ENCODE results near the gene EYA4.

EYA4 gene

DNA sequence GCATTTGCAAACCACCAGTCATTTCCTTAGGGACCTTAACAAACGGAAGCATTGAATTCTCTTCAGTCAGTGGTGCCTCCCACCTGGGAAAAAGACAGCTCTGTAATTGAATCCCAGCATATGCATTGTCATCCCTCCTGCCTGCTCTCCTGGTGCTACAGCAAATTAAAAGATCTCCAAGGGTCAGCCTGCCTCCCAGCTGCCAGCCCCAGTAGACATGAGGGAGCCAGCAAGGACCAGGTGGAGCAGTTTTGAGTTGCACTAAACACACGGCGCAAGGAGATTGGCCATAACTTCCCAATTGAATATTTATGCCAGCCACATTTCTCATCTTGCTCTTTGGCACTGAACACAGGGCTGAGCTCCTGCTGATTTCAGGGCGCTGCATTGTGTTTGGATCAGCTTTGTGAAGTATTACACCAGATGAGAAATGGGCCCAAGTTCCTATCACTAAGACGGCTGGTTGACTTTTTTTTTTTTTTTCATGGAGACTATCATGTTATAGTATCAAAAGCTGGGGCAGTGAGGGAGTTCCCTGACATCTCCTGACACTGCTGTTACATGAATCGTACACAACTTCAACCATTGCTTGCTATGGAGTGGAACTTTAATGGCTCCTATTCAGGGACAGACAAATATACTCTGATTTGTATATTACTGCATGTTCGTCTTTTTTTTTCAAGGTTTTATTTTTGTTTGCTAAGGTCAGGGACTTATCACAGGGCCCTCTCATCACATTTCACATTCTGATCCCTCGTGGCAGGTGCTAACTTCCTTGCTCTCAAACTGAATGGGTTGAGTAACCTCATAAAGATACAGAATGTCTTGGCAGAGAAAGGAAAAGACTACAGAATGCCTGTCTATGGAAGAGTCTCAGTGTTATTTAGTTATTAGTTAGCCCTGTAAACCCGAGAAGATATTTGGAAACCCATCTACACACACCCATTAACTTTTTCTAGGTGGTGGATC lies 191.1 kb downstream of the EYA4 start:
- Histone ChIP-seq H3K27ac (ENCODE audit: low read depth, low read length, poor library complexity, severe bottlenecking) (no peak overlapping the region), H2AFZ (ENCODE audit: low read length) (no peak overlapping the region), H3K4me1 (ENCODE audit: insufficient read depth, low read length, severe bottlenecking) (no peaks in the 10 kb centered on the region), H4K20me1 (ENCODE audit: insufficient read depth, low read length) (no peaks in the 10 kb centered on the region), H3K9me3 (ENCODE audit: low read length) (no peaks in the 10 kb centered on the region), H3K27me3 (ENCODE audit: insufficient read depth, low read length) (no peaks in the 10 kb centered on the region), H3K4me3 (ENCODE audit: low read depth, low read length, poor library complexity, severe bottlenecking) (no peak overlapping the region), H3K4me2 (ENCODE audit: low read length) (no peak overlapping the region), H3F3A (ENCODE audit: insufficient read depth, low read length) (no peaks in the 10 kb centered on the region), H3K36me3 (ENCODE audit: insufficient read depth, low read length) (no peaks in the 10 kb centered on the region), H3K9me2 (ENCODE audit: low read depth, low read length) (no peaks in the 10 kb centered on the region), H3K79me2 (ENCODE audit: insufficient read depth, low read length) (no peaks in the 10 kb centered on the region), H3K9ac (ENCODE audit: low read length) (no peak overlapping the region)
- no peak for TF ChIP-seq CTCF (IDR thresholded peaks at IDR 0.05; ENCODE audit: low read length)
- TF ChIP-seq EZH2 (IDR thresholded peaks at IDR 0.05; ENCODE audit: borderline replicate concordance, low read length) = no peak

DNA sequence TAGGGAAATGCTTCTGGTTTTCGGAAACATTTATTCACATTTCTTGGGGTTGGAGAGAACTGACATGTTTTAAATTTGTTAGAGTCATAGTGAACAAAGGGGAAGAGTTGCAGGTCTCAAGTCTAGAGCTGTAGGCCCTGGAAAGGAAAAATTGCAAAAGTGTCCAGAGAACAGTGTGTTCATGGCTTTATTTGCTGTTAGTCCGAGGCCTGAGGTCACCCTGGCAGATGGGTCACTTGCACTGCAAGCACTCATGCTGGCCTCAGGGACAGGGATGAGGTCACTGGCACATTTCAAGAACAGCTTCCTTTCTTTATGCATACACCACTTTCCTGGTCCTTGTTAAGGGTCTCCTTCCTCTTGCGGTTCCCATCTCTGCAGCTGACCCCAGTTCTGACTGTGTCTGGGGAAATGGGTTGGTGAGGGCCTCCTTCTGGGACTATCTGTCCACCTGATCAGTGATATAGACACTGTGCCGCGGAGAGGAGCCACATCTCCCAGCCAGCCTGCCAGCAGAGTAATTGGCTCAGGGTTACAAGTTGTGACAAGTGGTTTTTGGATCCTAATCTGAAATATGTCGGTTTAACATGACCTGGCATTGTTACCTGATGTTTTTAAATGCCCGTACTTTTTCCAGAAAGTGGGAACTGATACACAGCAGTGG lies 194.0 kb downstream of the EYA4 start:
- Histone ChIP-seq H3K27ac (ENCODE audit: low read depth, low read length, poor library complexity, severe bottlenecking) (no peak overlapping the region), H3K4me2 (ENCODE audit: low read length) (no peak overlapping the region), H3K4me1 (ENCODE audit: insufficient read depth, low read length, severe bottlenecking) (no peaks in the 10 kb centered on the region), H3K79me2 (ENCODE audit: insufficient read depth, low read length) (no peaks in the 10 kb centered on the region), H3K9ac (ENCODE audit: low read length) (no peak overlapping the region), H3K9me3 (ENCODE audit: low read length) (no peaks in the 10 kb centered on the region), H3F3A (ENCODE audit: insufficient read depth, low read length) (no peaks in the 10 kb centered on the region), H3K4me3 (ENCODE audit: low read depth, low read length, poor library complexity, severe bottlenecking) (no peak overlapping the region), H3K36me3 (ENCODE audit: insufficient read depth, low read length) (no peaks in the 10 kb centered on the region), H3K9me2 (ENCODE audit: low read depth, low read length) (no peaks in the 10 kb centered on the region), H2AFZ (ENCODE audit: low read length) (no peak overlapping the region), H3K27me3 (ENCODE audit: insufficient read depth, low read length) (no peaks in the 10 kb centered on the region), H4K20me1 (ENCODE audit: insufficient read depth, low read length) (no peaks in the 10 kb centered on the region)
- TF ChIP-seq CTCF (IDR thresholded peaks at IDR 0.05; ENCODE audit: low read length) (no peak), EZH2 (IDR thresholded peaks at IDR 0.05; ENCODE audit: borderline replicate concordance, low read length) (no peak)

DNA sequence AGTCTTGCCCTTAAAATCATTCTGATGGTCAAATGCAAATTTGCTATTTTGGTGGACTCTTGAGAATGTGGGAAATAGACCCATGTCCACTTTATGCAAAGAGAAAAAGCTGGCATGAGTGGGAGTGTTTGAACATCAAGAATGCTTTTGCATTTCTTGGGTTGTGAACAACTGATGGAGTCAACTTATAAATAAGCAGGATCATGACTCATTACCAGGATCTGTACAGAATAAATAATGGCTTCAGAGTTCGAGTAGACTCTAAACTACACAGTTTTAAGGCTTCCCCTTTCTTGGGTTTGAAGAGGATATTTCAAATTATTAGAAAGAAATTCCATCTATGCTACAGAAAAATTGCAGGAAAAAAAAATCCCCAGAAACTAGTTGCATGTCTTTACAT lies 195.5 kb downstream of the EYA4 start:
- H2AFZ ChIP-seq (ENCODE audit: low read length) = no peak overlapping the region
- H3K9me3 ChIP-seq (ENCODE audit: low read length) = no peaks in the 10 kb centered on the region
- no peak for TF ChIP-seq EZH2 (IDR thresholded peaks at IDR 0.05; ENCODE audit: borderline replicate concordance, low read length)
- TF ChIP-seq CTCF (IDR thresholded peaks at IDR 0.05; ENCODE audit: low read length) = no peak
- H3K4me2 ChIP-seq (ENCODE audit: low read length) = no peak overlapping the region
- H3K9me2 ChIP-seq (ENCODE audit: low read depth, low read length) = no peaks in the 10 kb centered on the region
- no peaks in the 10 kb centered on the region for H3K4me1 ChIP-seq (ENCODE audit: insufficient read depth, low read length, severe bottlenecking)
- no peaks in the 10 kb centered on the region for H4K20me1 ChIP-seq (ENCODE audit: insufficient read depth, low read length)
- H3K36me3 ChIP-seq (ENCODE audit: insufficient read depth, low read length) = no peaks in the 10 kb centered on the region
- no peak overlapping the region for H3K27ac ChIP-seq (ENCODE audit: low read depth, low read length, poor library complexity, severe bottlenecking)
- no peak overlapping the region for H3K9ac ChIP-seq (ENCODE audit: low read length)
- H3F3A ChIP-seq (ENCODE audit: insufficient read depth, low read length) = no peaks in the 10 kb centered on the region
- no peak overlapping the region for H3K4me3 ChIP-seq (ENCODE audit: low read depth, low read length, poor library complexity, severe bottlenecking)
- no peaks in the 10 kb centered on the region for H3K79me2 ChIP-seq (ENCODE audit: insufficient read depth, low read length)
- no peaks in the 10 kb centered on the region for H3K27me3 ChIP-seq (ENCODE audit: insufficient read depth, low read length)
